HL-60/S4 treated with phorbol 12-myristate 13-acetate at 8.2 ng/mL for 4 days and 3 days (cell line): ENCODE data around the gene NTM.

Source experiments
- in situ Hi-C: fragments of 300-500 bp; cut with MboI; formaldehyde crosslinking; loops from 2 replicates; pipeline ENCODE4 v1.15.0; 2022; ENCODE audit warnings: low sequenced_read_pairs

NTM gene

GRCh38 chr11:131372234-131372962 lies 2.0 kb downstream of the NTM start:
- in situ Hi-C loops, result no loop called here

GRCh38 chr11:131373095-131373725 lies 2.8 kb downstream of the NTM start:
- in situ Hi-C loops, result no loop called here

- in situ Hi-C loops, result no loop called here
These were observed 3.3 kb downstream of the NTM start for GRCh38 chr11:131373756-131374155.

GRCh38 chr11:131375421-131375820 lies 5.0 kb downstream of the NTM start:
- in situ Hi-C loops, result no loop called here

- in situ Hi-C loops, result no loop called here
These were observed 5.5 kb downstream of the NTM start for GRCh38 chr11:131375915-131376314.

GRCh38 chr11:131378931-131379330 lies 8.5 kb downstream of the NTM start:
- in situ Hi-C loops, result no loop called here

GRCh38 chr11:131385763-131386390 lies 15.5 kb downstream of the NTM start:
- in situ Hi-C loops, result no loop called here

- in situ Hi-C loops, result no loop called here
These were observed 16.0 kb downstream of the NTM start for GRCh38 chr11:131386408-131386807.

GRCh38 chr11:131388030-131388429 lies 17.6 kb downstream of the NTM start:
- in situ Hi-C loops, result no loop called here

- in situ Hi-C loops, result no loop called here
These were observed 19.2 kb downstream of the NTM start for GRCh38 chr11:131389582-131389981.

- in situ Hi-C loops, result no loop called here
These were observed 20.8 kb downstream of the NTM start for GRCh38 chr11:131391176-131391575.

- in situ Hi-C loops, result no loop called here
These were observed 22.3 kb downstream of the NTM start for GRCh38 chr11:131392528-131393255.

GRCh38 chr11:131393691-131394090 lies 23.3 kb downstream of the NTM start:
- in situ Hi-C loops, result no loop called here

GRCh38 chr11:131397675-131398074 lies 27.3 kb downstream of the NTM start:
- in situ Hi-C loops, result no loop called here

GRCh38 chr11:131402040-131402439 lies 31.6 kb downstream of the NTM start:
- in situ Hi-C loops, result no loop called here

GRCh38 chr11:131404010-131404409 lies 33.6 kb downstream of the NTM start:
- in situ Hi-C loops, result no loop called here

GRCh38 chr11:131408025-131408640 lies 37.7 kb downstream of the NTM start:
- in situ Hi-C loops, result no loop called here

GRCh38 chr11:131409345-131409744 lies 38.9 kb downstream of the NTM start:
- in situ Hi-C loops, result no loop called here

GRCh38 chr11:131411636-131412035 lies 41.2 kb downstream of the NTM start:
- in situ Hi-C loops, result no loop called here

GRCh38 chr11:131412061-131412460 lies 41.6 kb downstream of the NTM start:
- in situ Hi-C loops, result no loop called here

GRCh38 chr11:131413217-131413616 lies 42.8 kb downstream of the NTM start:
- in situ Hi-C loops, result no loop called here
